Measurements from ENCODE around the gene PPP1R2C. TPM values are rescaled to one million over a fixed set of nuclear protein-coding genes. Genes with fewer than 3 reads are reported as not detected.

PPP1R2C gene
- total RNA-seq (2014; rRNA removed; shearing (Covaris generic)) = not detected in 2 replicates
- not detected in 2 replicates for polyA plus RNA-seq (2016; fragmentation: Nextera tagmentation; extraction: Ambion mirVana)
- long read RNA-seq = 0 reads

GRCh38 chrX:42778096-42778495 is at the start of gene PPP1R2C:
Gene PPP1R2C, minus strand, starts transcription at chrX:42778163. Its CDS starts 84 bp downstream, at chrX:42778079.
- H3K4me2 ChIP-seq = no peak within 1 kb of the TSS
- peaks cover 32% of the 10 kb centered on the region for H3K36me3 Mint-ChIP-seq (ENCODE audit: low read depth)
- TF ChIP-seq ZNF331 (CRISPR knock-in tag; IDR thresholded peaks at IDR 0.05; ENCODE audit: low read depth) (no peak), ZNF462 (CRISPR knock-in tag; IDR thresholded peaks at IDR 0.05) (no peak), CTCF (conservative IDR thresholded peaks at IDR 0.05; ENCODE audit: low read depth in 2 of 2) (no peak), REST (IDR thresholded peaks at IDR 0.05; ENCODE audit: unreplicated experiment) (no peak), EZH2phosphoT487 (IDR thresholded peaks at IDR 0.05; ENCODE audit: unreplicated experiment) (no peak), STAT1 (IDR thresholded peaks at IDR 0.05; ENCODE audit: unreplicated experiment) (no peak), ETS1 (IDR thresholded peaks at IDR 0.05) (no peak), JUNB (IDR thresholded peaks at IDR 0.05; ENCODE audit: unreplicated experiment) (no peak), NANOG (IDR thresholded peaks at IDR 0.05; ENCODE audit: borderline replicate concordance) (no peak), POLR2AphosphoS5 (IDR thresholded peaks at IDR 0.05; ENCODE audit: low read depth) (no peak), CREB1 (CRISPR knock-in tag; IDR thresholded peaks at IDR 0.05; ENCODE audit: low read depth) (no peak), EZH2 (IDR thresholded peaks at IDR 0.05; ENCODE audit: low read depth, unreplicated experiment) (no peak), ZNF114 (CRISPR knock-in tag; IDR thresholded peaks at IDR 0.05) (no peak)
- no peaks in the 10 kb centered on the region for H3K9me2 ChIP-seq (ENCODE audit: insufficient read depth)
- H3K27ac ChIP-seq (ENCODE audit: low read depth) = no peak within 1 kb of the TSS
- H2AFZ ChIP-seq = no peak within 1 kb of the TSS
- DNase-seq (ENCODE audit: low spot score) (no peak), ATAC-seq (no peak)
- H3K79me2 ChIP-seq (replicated peaks; ENCODE audit: insufficient read depth) = no peaks in the 10 kb centered on the region
- H3K36me3 ChIP-seq (ENCODE audit: insufficient read depth) = no peaks in the 10 kb centered on the region
- no peaks in the 10 kb centered on the region for H4K20me1 ChIP-seq (replicated peaks; ENCODE audit: insufficient read depth)
- no peak within 1 kb of the TSS for H3K4me3 ChIP-seq
- H3K27ac Mint-ChIP-seq = no peak within 1 kb of the TSS
- no peaks in the 10 kb centered on the region for H3K27me3 ChIP-seq (ENCODE audit: insufficient read depth)
- H3K9me3 Mint-ChIP-seq = peaks cover 29% of the 10 kb centered on the region
- no peaks in the 10 kb centered on the region for H3F3A ChIP-seq (replicated peaks; ENCODE audit: low read depth)
- H3K4me1 ChIP-seq (ENCODE audit: insufficient read depth) = no peaks in the 10 kb centered on the region
- no peaks in the 10 kb centered on the region for H3K27me3 Mint-ChIP-seq (ENCODE audit: insufficient read depth, low read depth, poor library complexity)
- no peak within 1 kb of the TSS for H3K4me3 Mint-ChIP-seq
- peaks cover 5% of the 10 kb centered on the region; the same call in 2 of the 3 replicates for H3K4me1 Mint-ChIP-seq
